Activated CD4-positive, alpha-beta memory T cell treated with anti-CD3 and anti-CD28 coated beads, Interleukin-2, amount 10 ng/mL, durations not matched to agents 7 days and 5 days (primary cell): ENCODE measurements around the gene EIPR1. TPM values are rescaled to one million over a fixed set of nuclear protein-coding genes. Genes with fewer than 3 reads are reported as not detected.

Experiments used
- CTCF ChIA-PET: fragments of 350-600 bp; sonication (Branson Sonifier 250); formaldehyde crosslinking; loops from one replicate; lab custom pipeline; 2021; ENCODE audit warnings: antibody characterized with exemption, inconsistent platforms; lab: Charles Lee
- POLR2A ChIA-PET: fragments of 350-600 bp; sonication (Branson Sonifier 250); formaldehyde crosslinking; loops from one replicate; lab custom pipeline; 2021; ENCODE audit warnings: antibody characterized with exemption; lab: Charles Lee
- DNase-seq: peaks from one replicate; pipeline ENCODE4 v3.0.0-alpha.2; 2020
- H3K27ac Mint-ChIP-seq: one replicate; pipeline ENCODE4 v1.8.0; 2021; ENCODE audit warnings: mild to moderate bottlenecking, mixed read lengths
- H3K27me3 Mint-ChIP-seq: one replicate; pipeline ENCODE4 v1.8.0; 2021; ENCODE audit warnings: mixed read lengths
- H3K36me3 Mint-ChIP-seq: one replicate; pipeline ENCODE4 v1.8.0; 2021; ENCODE audit warnings: low read depth, mixed read lengths
- H3K4me1 Mint-ChIP-seq: one replicate; pipeline ENCODE4 v1.8.0; 2021; ENCODE audit warnings: mixed read lengths
- H3K4me3 Mint-ChIP-seq: one replicate; pipeline ENCODE4 v1.8.0; 2021; ENCODE audit warnings: mild to moderate bottlenecking, mixed read lengths
- H3K9me3 Mint-ChIP-seq: one replicate; pipeline ENCODE4 v1.8.0; 2021; ENCODE audit warnings: mixed read lengths
- total RNA-seq, 2 experiments: library from RNA; stranded (reverse); gene quantifications; one replicate each; pipeline ENCODE4 v1.2.3, GENCODE V29; 2021

EIPR1 gene
- total RNA-seq, 2 experiments from 2014 or later: 34.3 to 36.1 TPM

- POLR2A ChIA-PET: no interaction called here
- no peak for DNase-seq
- H3K36me3 Mint-ChIP-seq: peaks cover 3% of the 10 kb centered on the region
- no peak overlapping the region for H3K27ac Mint-ChIP-seq
- H3K27me3 Mint-ChIP-seq: no peaks in the 10 kb centered on the region
- H3K9me3 Mint-ChIP-seq: peaks cover 9% of the 10 kb centered on the region
- no peaks in the 10 kb centered on the region for H3K4me1 Mint-ChIP-seq
- CTCF ChIA-PET: no interaction called here
- no peak overlapping the region for H3K4me3 Mint-ChIP-seq
These were observed 230.6 kb downstream of the EIPR1 start for GRCh38 chr2:3146772-3147650.

GRCh38 chr2:3146175-3146574 is 231.4 kb downstream of the EIPR1 start:
- Mint-ChIP-seq H3K27ac (no peak overlapping the region), H3K4me3 (no peak overlapping the region), H3K4me1 (no peaks in the 10 kb centered on the region), H3K36me3 (no peaks in the 10 kb centered on the region), H3K27me3 (no peaks in the 10 kb centered on the region), H3K9me3 (peaks cover 5% of the 10 kb centered on the region)
- DNase-seq: no peak
- ChIA-PET POLR2A (no interaction called here), CTCF (no interaction called here)

DNA sequence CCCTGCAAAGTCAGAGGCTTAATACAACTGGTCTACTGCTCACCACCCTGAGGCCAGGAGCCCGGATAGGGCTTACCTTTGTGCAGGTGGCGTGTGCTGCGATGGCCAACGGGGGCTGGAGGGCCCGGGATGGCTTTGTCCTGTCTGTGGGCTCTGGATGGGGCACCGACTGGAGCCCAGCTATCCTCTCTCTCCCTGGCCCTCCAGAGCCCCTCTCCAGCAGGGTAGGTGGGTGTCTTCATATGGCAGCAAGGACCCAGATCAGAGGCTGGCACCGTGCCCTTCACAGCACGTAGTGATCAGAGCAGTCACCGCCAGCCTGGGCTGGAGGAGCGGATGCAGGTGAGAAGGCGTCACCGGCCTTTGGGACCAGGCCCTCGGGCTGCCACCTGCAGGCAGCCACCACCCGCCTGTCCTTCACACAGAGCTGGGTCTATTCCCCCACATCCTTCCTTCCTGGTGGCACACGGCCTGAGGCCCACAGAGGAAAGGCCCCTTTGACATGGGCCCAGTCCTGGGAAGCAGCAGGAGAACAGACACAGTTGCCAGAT is 232.1 kb downstream of the EIPR1 start:
- DNase-seq: no peak
- H3K4me3 Mint-ChIP-seq: no peak overlapping the region
- H3K9me3 Mint-ChIP-seq: no peaks in the 10 kb centered on the region
- H3K36me3 Mint-ChIP-seq: no peaks in the 10 kb centered on the region
- H3K27me3 Mint-ChIP-seq: no peaks in the 10 kb centered on the region
- H3K4me1 Mint-ChIP-seq: no peaks in the 10 kb centered on the region
- ChIA-PET POLR2A (no interaction called here), CTCF (no interaction called here)
- no peak overlapping the region for H3K27ac Mint-ChIP-seq

DNA sequence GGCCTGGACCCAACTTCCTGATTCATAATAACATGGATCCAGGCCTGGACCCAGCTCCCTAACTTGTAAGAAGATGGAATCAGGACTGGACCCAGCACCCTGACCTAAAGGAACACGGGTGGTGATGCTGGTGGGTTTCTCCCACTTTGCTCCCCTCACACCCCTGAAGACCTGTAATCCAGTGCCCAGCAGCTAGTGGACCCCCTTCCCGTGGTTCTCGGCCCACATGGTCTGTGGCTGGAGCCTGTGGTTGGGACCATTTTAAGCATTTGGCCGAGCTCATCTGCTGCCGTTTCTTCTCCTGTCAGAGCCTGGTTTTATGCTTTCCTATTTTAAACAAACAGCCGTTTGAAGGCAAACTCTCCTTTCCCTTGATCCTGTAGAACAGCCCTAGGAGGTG is 232.8 kb downstream of the EIPR1 start:
- H3K27ac Mint-ChIP-seq: no peak overlapping the region
- CTCF ChIA-PET: no interaction called here
- H3K36me3 Mint-ChIP-seq: no peaks in the 10 kb centered on the region
- DNase-seq: no peak
- H3K9me3 Mint-ChIP-seq: no peaks in the 10 kb centered on the region
- POLR2A ChIA-PET: no interaction called here
- no peaks in the 10 kb centered on the region for H3K4me1 Mint-ChIP-seq
- H3K27me3 Mint-ChIP-seq: no peaks in the 10 kb centered on the region
- H3K4me3 Mint-ChIP-seq: no peak overlapping the region

GRCh38 chr2:3143602-3144001 is 234.0 kb downstream of the EIPR1 start:
- H3K4me1 Mint-ChIP-seq: no peaks in the 10 kb centered on the region
- H3K27ac Mint-ChIP-seq: no peak overlapping the region
- POLR2A ChIA-PET: no interaction called here
- H3K4me3 Mint-ChIP-seq: no peak overlapping the region
- no peaks in the 10 kb centered on the region for H3K9me3 Mint-ChIP-seq
- no peak for DNase-seq
- CTCF ChIA-PET: no interaction called here
- no peaks in the 10 kb centered on the region for H3K27me3 Mint-ChIP-seq
- H3K36me3 Mint-ChIP-seq: no peaks in the 10 kb centered on the region

- H3K4me1 Mint-ChIP-seq: no peaks in the 10 kb centered on the region
These were observed 234.6 kb downstream of the EIPR1 start for GRCh38 chr2:3142961-3143571.

GRCh38 chr2:3142210-3142609 is 235.4 kb downstream of the EIPR1 start:
- Mint-ChIP-seq H3K27ac (no peak overlapping the region), H3K36me3 (no peaks in the 10 kb centered on the region), H3K4me1 (no peaks in the 10 kb centered on the region), H3K4me3 (no peak overlapping the region), H3K27me3 (no peaks in the 10 kb centered on the region), H3K9me3 (no peaks in the 10 kb centered on the region)
- DNase-seq: no peak
- POLR2A ChIA-PET: no interaction called here
- CTCF ChIA-PET: no interaction called here

More at GRCh38 chr2:3142961-3143571, 234.6 kb downstream of the EIPR1 start:
- no peaks in the 10 kb centered on the region for H3K27me3 Mint-ChIP-seq
- no peak for DNase-seq
- POLR2A ChIA-PET: no interaction called here
- no peak overlapping the region for H3K4me3 Mint-ChIP-seq
- H3K27ac Mint-ChIP-seq: no peak overlapping the region
- H3K36me3 Mint-ChIP-seq: no peaks in the 10 kb centered on the region
- no peaks in the 10 kb centered on the region for H3K9me3 Mint-ChIP-seq
- CTCF ChIA-PET: no interaction called here

DNA sequence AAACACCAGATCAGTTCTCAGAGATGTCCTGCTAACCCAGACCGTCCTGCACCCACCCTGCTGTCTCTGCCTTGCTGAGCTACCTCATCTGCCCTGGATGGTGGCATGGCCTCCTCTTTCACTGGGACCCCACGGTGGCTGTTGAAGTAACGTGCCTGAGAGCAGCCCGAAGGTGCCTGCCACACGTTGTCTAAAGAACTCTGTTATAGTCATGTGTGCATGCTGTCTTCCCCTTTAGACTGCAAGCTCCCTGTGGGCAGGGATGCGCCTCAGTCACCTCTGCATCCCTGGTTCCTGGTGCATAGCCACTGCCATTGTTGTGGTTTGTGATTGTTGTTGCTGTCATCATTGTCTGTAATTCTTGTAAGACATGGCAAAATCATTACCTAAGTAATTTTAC is 235.9 kb downstream of the EIPR1 start:
- no peak overlapping the region for H3K4me3 Mint-ChIP-seq
- POLR2A ChIA-PET: no interaction called here
- no peaks in the 10 kb centered on the region for H3K27me3 Mint-ChIP-seq
- H3K4me1 Mint-ChIP-seq: no peaks in the 10 kb centered on the region
- H3K9me3 Mint-ChIP-seq: no peaks in the 10 kb centered on the region
- H3K36me3 Mint-ChIP-seq: no peaks in the 10 kb centered on the region
- DNase-seq: no peak
- H3K27ac Mint-ChIP-seq: no peak overlapping the region
- CTCF ChIA-PET: no interaction called here

DNA sequence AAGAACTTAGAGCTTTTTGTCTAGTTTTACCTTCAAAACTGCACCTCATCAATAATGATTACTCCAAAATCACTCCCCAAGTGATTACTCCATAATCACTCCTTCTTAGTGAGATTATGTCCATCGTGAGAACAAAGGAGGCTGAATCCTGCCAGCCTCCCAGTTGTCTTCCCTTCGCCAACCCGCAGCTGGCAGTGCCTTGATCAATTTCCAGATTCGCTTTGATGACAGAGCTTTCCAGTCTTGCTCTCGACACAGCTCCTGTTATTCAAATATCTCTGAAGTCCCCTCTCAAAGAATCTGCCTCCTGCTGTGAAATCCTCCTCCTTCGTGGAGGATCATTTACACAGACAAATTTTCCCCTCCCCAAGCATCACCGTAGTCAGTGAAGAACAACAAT is 237.7 kb downstream of the EIPR1 start:
- no peak for DNase-seq
- ChIA-PET POLR2A (no interaction called here), CTCF (no interaction called here)
- Mint-ChIP-seq H3K4me3 (no peak overlapping the region), H3K27ac (no peak overlapping the region), H3K27me3 (no peaks in the 10 kb centered on the region), H3K9me3 (peaks cover 4% of the 10 kb centered on the region), H3K4me1 (no peaks in the 10 kb centered on the region), H3K36me3 (no peaks in the 10 kb centered on the region)

Other genes starting within 250 kb of the EIPR1 start
- gene TRAPPC12, start 1.9 kb upstream of the EIPR1 start, total RNA-seq: 10 to 100 TPM; 74.5 to 75.6 TPM
- gene ADI1, start 141.7 kb upstream of the EIPR1 start, total RNA-seq: 10 to 100 TPM; 28.5 to 34.1 TPM
- 10 to 100 TPM; 21.3 to 24.6 TPM for gene RNASEH1, start 180.5 kb upstream of the EIPR1 start, total RNA-seq
- gene RPS7, start 197.4 kb upstream of the EIPR1 start, total RNA-seq: 1,000 to 10,000 TPM; 1,152 to 1,168 TPM
- gene COLEC11, start 217.3 kb upstream of the EIPR1 start, total RNA-seq: not detected